Body of pancreas (tissue), 4 donors: ENCODE measurements around the gene BGN.

Experiments
- CTCF ChIP-seq, 7 experiments: fragments of 450-650 bp in 4 of 7; fragments of 200-600 bp in 3 of 7; sonication (generic) in 3 of 7; IDR thresholded peaks; one replicate each; pipeline ENCODE4 v1.5.1; 2016 to 2019; ENCODE audit warnings: antibody characterized with exemption in 7 of 7
- POLR2A ChIP-seq, 3 donors: fragments of 450-650 bp; IDR thresholded peaks; one replicate each; pipeline ENCODE4 v1.6.1; 2016; ENCODE audit warnings: antibody characterized with exemption in 3 of 3, mild to moderate bottlenecking in 2 of 3

GRCh38 chrX:153520287-153520917, 25.6 kb downstream of the BGN start:
- TF ChIP-seq CTCF (IDR thresholded peaks at IDR 0.05): no peak
- no peak for TF ChIP-seq POLR2A (IDR thresholded peaks at IDR 0.05)
